Astrocyte (in vitro differentiated cells and primary cell): ENCODE results near the gene CLNS1A. TPM values are rescaled to one million over a fixed set of nuclear protein-coding genes. Genes with fewer than 3 reads are reported as not detected.

Experiments
- DNase-seq: peaks from one replicate; pipeline ENCODE4 v3.0.0-alpha.2; 2010; ENCODE audit warnings: low read depth
- FAIRE-seq: peaks from 2 replicates; lab custom pipeline; 2011; peaks lifted over from hg19 to GRCh38; lab: Jason Lieb, UNC
- H2AFZ ChIP-seq: 2 replicates; pipeline ENCODE4 v1.6.0; 2012; ENCODE audit warnings: low read depth, low read length, inconsistent platforms
- H3K27ac ChIP-seq: 2 replicates; pipeline ENCODE4 v1.5.1; 2011; ENCODE audit warnings: low read depth, low read length, inconsistent platforms
- H3K27me3 ChIP-seq: 2 replicates; pipeline ENCODE4 v1.6.0; 2011; ENCODE audit warnings: low read length, inconsistent platforms; ENCODE audit not compliant: insufficient read depth
- H3K36me3 ChIP-seq: 2 replicates; pipeline ENCODE4 v1.5.1; 2011; ENCODE audit warnings: low read length, inconsistent platforms; ENCODE audit not compliant: insufficient read depth
- H3K4me1 ChIP-seq: 2 replicates; pipeline ENCODE4 v1.5.1; 2011; ENCODE audit warnings: low read length, inconsistent platforms; ENCODE audit not compliant: insufficient read depth
- H3K4me2 ChIP-seq: 2 replicates; pipeline ENCODE4 v1.6.0; 2012; ENCODE audit warnings: low read length, inconsistent platforms
- H3K4me3 ChIP-seq: 2 replicates; pipeline ENCODE4 v1.5.1; 2011; ENCODE audit warnings: low read depth, mild to moderate bottlenecking, low read length, inconsistent platforms; ENCODE audit not compliant: insufficient read depth
- H3K79me2 ChIP-seq: 2 replicates; pipeline ENCODE4 v1.6.0; 2012; ENCODE audit warnings: mild to moderate bottlenecking, low read length, inconsistent platforms; ENCODE audit not compliant: insufficient read depth
- H3K9ac ChIP-seq: 2 replicates; pipeline ENCODE4 v1.6.0; 2012; ENCODE audit warnings: mild to moderate bottlenecking, low read length, inconsistent platforms
- H3K9me3 ChIP-seq: 2 replicates; pipeline ENCODE4 v1.5.1; 2012; ENCODE audit warnings: low read depth, mild to moderate bottlenecking, low read length, inconsistent platforms; ENCODE audit not compliant: insufficient read depth
- H4K20me1 ChIP-seq: 2 replicates; pipeline ENCODE4 v1.6.0; 2012; ENCODE audit warnings: low read length, inconsistent platforms; ENCODE audit not compliant: insufficient read depth
- H3K27ac Mint-ChIP-seq: one replicate; pipeline ENCODE4 v1.8.0; 2021; ENCODE audit warnings: mild to moderate bottlenecking, mixed read lengths; ENCODE audit not compliant: unreplicated experiment
- H3K27me3 Mint-ChIP-seq: one replicate; pipeline ENCODE4 v1.8.0; 2021; ENCODE audit warnings: low read depth, mixed read lengths; ENCODE audit not compliant: unreplicated experiment
- H3K36me3 Mint-ChIP-seq: one replicate; pipeline ENCODE4 v1.8.0; 2021; ENCODE audit warnings: low read depth, mixed read lengths; ENCODE audit not compliant: unreplicated experiment
- H3K4me1 Mint-ChIP-seq: one replicate; pipeline ENCODE4 v1.8.0; 2021; ENCODE audit warnings: low read depth, mixed read lengths; ENCODE audit not compliant: unreplicated experiment
- H3K4me3 Mint-ChIP-seq: one replicate; pipeline ENCODE4 v1.8.0; 2021; ENCODE audit warnings: mild to moderate bottlenecking, moderate library complexity, mixed read lengths; ENCODE audit not compliant: unreplicated experiment
- H3K9me3 Mint-ChIP-seq: one replicate; pipeline ENCODE4 v1.8.0; 2021; ENCODE audit warnings: mild to moderate bottlenecking, mixed read lengths; ENCODE audit not compliant: unreplicated experiment
- EZH2 ChIP-seq: IDR thresholded peaks from 2 replicates; pipeline ENCODE4 v1.6.1; 2012; ENCODE audit warnings: mild to moderate bottlenecking, low read length, inconsistent platforms; ENCODE audit not compliant: insufficient read depth
- total RNA-seq: library from RNA; stranded (reverse); gene quantifications from 2 replicates; pipeline ENCODE4 v1.2.1, GENCODE V29; 2021
- TF ChIP-seq, protein P1 (sequence below): IDR thresholded peaks from 2 replicates; pipeline ENCODE4 v1.5.1; 2011; ENCODE audit warnings: low read depth, mild to moderate bottlenecking, inconsistent platforms, low read length, moderate library complexity; ENCODE audit not compliant: insufficient read depth

CLNS1A gene
- total RNA-seq, 1 donor from 2014 or later = 104 TPM

- Histone ChIP-seq H3K4me3 (no peak overlapping the region), H2AFZ (no peak overlapping the region), H3K9ac (no peak overlapping the region), H3K79me2 (no peaks in the 10 kb centered on the region), H3K27me3 (no peaks in the 10 kb centered on the region), H3K4me2 (no peak overlapping the region), H3K27ac (no peak overlapping the region), H3K4me1 (no peaks in the 10 kb centered on the region), H4K20me1 (no peaks in the 10 kb centered on the region), H3K9me3 (no peaks in the 10 kb centered on the region), H3K36me3 (peaks cover 2% of the 10 kb centered on the region)
- DNase-seq (no peak), FAIRE-seq (no peak)
- Mint-ChIP-seq H3K4me1 (peaks cover 9% of the 10 kb centered on the region), H3K4me3 (no peak overlapping the region), H3K27ac (no peak overlapping the region), H3K27me3 (no peaks in the 10 kb centered on the region), H3K36me3 (no peaks in the 10 kb centered on the region), H3K9me3 (no peaks in the 10 kb centered on the region)
- no peak for TF ChIP-seq EZH2
- TF ChIP-seq, protein P1, sequence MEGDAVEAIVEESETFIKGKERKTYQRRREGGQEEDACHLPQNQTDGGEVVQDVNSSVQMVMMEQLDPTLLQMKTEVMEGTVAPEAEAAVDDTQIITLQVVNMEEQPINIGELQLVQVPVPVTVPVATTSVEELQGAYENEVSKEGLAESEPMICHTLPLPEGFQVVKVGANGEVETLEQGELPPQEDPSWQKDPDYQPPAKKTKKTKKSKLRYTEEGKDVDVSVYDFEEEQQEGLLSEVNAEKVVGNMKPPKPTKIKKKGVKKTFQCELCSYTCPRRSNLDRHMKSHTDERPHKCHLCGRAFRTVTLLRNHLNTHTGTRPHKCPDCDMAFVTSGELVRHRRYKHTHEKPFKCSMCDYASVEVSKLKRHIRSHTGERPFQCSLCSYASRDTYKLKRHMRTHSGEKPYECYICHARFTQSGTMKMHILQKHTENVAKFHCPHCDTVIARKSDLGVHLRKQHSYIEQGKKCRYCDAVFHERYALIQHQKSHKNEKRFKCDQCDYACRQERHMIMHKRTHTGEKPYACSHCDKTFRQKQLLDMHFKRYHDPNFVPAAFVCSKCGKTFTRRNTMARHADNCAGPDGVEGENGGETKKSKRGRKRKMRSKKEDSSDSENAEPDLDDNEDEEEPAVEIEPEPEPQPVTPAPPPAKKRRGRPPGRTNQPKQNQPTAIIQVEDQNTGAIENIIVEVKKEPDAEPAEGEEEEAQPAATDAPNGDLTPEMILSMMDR = no peak
These were observed 23.4 kb upstream of the CLNS1A start for GRCh38 chr11:77660947-77661346.

DNA sequence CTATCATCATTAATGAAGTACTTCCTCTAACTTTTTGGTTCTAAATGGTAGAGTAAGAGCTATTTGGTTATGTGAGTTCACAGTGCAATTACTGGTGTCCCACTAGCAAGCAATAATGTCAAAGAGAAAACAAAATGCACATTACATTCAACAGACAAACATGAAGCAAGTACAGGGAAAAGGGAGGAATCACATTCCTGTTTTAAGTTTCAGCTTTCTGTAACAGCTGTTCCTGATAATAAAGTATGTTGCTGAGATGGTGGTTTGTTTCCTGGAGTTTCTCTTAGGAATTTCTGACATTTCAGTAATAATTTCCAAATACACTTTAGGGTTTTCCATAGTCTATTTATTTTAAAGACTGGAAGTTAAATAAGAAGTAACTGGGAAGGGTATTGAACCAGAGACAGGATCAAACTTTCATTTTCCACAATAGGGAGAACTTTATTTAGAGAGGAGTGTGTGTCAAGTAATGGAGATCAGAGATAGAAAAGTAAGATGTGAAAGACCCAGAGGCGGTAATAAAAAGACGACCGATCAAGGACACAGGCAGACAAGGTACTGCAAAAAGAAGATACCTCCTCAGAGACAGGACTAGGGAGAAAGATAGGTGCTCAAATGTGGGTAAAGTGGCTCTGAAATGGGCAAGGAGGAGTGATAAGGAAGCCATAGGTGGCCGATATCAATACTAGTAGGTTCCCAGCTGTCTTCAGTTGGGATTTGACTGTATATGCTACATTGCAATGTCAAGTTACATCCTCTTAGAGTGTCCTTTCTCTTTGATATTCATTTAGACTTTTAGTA is 20.8 kb upstream of the CLNS1A start:
- H3K4me1 Mint-ChIP-seq = peaks cover 9% of the 10 kb centered on the region
- H3K4me3 Mint-ChIP-seq = no peak overlapping the region
- no peaks in the 10 kb centered on the region for H3K27me3 ChIP-seq
- H3K36me3 Mint-ChIP-seq = no peaks in the 10 kb centered on the region
- H3K36me3 ChIP-seq = no peaks in the 10 kb centered on the region
- H3K4me3 ChIP-seq = no peak overlapping the region
- no peak overlapping the region for H2AFZ ChIP-seq
- no peaks in the 10 kb centered on the region for H3K79me2 ChIP-seq
- no peak overlapping the region for H3K9ac ChIP-seq
- no peaks in the 10 kb centered on the region for H3K4me1 ChIP-seq
- no peaks in the 10 kb centered on the region for H4K20me1 ChIP-seq
- DNase-seq (peak; percentile 22), FAIRE-seq (no peak)
- no peaks in the 10 kb centered on the region for H3K9me3 Mint-ChIP-seq
- no peak overlapping the region for H3K27ac ChIP-seq
- H3K4me2 ChIP-seq = no peak overlapping the region
- peak overlapping the region; percentile 49 for H3K27ac Mint-ChIP-seq
- H3K9me3 ChIP-seq = no peaks in the 10 kb centered on the region
- no peak for TF ChIP-seq EZH2
- TF ChIP-seq, protein P1 = no peak
- H3K27me3 Mint-ChIP-seq = no peaks in the 10 kb centered on the region

- no peak overlapping the region for H3K4me2 ChIP-seq
- no peak overlapping the region for H2AFZ ChIP-seq
- no peaks in the 10 kb centered on the region for H3K27me3 ChIP-seq
- H3K4me1 Mint-ChIP-seq = peaks cover 9% of the 10 kb centered on the region
- H4K20me1 ChIP-seq = no peaks in the 10 kb centered on the region
- H3K79me2 ChIP-seq = no peaks in the 10 kb centered on the region
- no peaks in the 10 kb centered on the region for H3K4me1 ChIP-seq
- no peak for FAIRE-seq
- H3K36me3 ChIP-seq = no peaks in the 10 kb centered on the region
- H3K36me3 Mint-ChIP-seq = no peaks in the 10 kb centered on the region
- H3K4me3 Mint-ChIP-seq = no peak overlapping the region
- no peaks in the 10 kb centered on the region for H3K27me3 Mint-ChIP-seq
- H3K27ac ChIP-seq = no peak overlapping the region
- DNase-seq = no peak
- no peaks in the 10 kb centered on the region for H3K9me3 Mint-ChIP-seq
- TF ChIP-seq, protein P1 = no peak
- no peak for TF ChIP-seq EZH2
- H3K4me3 ChIP-seq = no peak overlapping the region
- H3K27ac Mint-ChIP-seq = no peak overlapping the region
- no peaks in the 10 kb centered on the region for H3K9me3 ChIP-seq
- H3K9ac ChIP-seq = no peak overlapping the region
These were observed 18.8 kb upstream of the CLNS1A start for GRCh38 chr11:77656362-77656761.
